ENCODE measurements around the gene PRKN.
"Not testable (repeated sequence)": the region's sequence is repeated elsewhere in the genome, so short reads cannot be mapped to it uniquely, and the experiment has no call there.

Gene PRKN

DNA sequence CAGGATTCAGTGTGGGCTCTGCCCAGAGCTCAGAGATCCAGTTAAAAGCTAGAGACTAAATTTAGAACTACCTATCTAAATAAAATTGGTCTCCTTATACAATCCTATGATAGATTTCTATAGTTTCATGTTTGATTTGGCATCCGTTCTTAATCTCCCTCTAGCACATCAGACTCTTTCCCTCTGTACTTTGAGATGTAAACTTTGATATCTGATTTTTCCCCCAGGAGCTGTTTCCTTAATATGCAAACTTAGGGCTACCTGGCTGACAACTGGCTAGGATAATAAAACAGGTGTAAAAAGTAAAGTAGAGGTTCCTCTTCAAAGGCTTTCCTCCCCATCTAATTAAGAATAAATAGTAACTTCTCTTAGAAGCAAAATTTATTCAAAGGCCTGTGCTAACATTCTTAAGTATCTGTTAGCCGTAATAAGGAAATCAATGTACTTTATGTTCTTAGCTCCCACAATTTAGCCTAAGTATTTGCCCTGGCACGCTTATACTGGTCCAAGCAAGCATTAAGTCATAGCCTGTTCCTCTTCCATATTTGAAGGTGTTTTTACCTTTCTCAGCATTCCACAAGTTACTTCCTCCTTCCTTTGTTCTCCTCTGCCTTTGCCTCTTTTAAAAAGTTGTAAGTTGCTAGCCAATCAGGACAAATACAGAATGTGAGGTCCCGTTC is 1396.0 kb downstream of the PRKN start:
- not testable (repeated sequence) for DNase-seq

DNA sequence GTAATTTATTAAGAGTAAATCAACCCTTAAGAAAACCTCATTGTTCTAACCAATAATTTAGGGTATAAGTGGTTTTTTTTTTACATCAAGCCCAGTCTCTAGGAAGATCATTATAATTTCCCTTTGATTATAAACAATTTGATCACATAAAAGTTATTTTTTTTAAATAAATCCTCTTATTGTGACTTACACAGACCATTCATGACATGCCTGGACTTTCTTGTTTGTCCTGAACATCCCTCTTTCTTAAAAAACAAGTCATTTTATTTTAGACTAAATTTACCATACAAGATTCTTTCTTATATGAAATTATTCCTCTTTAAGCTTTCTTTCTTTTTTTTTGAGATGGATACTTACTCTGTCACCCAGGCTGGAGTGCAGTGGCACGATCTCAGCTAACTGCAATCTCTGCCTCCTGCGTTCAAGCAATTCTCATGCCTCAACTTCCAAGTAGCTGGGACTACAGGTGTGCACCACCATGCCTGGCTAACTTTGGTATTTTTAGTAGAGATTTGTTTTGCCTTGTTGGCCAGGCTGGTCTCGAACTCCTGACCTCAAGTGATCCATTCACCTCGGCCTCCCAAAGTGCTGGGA is 1400.1 kb downstream of the PRKN start:
- DNase-seq, result no peak

DNA sequence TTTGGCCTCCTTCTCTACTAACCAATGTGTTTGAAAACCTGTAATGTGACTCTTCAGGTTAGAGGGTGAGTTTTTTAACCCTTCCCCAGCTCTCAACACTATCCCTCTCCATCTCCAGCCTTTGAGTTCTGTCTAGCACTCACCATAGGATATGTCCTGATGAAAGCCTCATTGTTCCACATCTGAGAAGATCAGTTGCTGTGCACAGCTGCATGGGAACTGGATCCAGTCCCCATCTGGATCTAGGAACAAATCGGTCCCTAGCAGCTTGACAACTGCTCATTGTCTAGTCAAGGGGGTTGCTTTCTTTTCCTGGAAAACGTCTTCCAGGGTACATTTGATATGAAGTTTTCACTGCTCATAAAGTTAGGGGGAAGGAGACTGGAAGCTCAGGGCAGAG is 1408.3 kb downstream of the PRKN start:
- peak in 10 of 14 donors; percentile 6 to 71 (median 44) for DNase-seq

GRCh38 chr6:161318456-161318855 is 1409.1 kb downstream of the PRKN start:
- peak in 10 of 14 donors; percentile 22 to 70 (median 52) for DNase-seq

DNA sequence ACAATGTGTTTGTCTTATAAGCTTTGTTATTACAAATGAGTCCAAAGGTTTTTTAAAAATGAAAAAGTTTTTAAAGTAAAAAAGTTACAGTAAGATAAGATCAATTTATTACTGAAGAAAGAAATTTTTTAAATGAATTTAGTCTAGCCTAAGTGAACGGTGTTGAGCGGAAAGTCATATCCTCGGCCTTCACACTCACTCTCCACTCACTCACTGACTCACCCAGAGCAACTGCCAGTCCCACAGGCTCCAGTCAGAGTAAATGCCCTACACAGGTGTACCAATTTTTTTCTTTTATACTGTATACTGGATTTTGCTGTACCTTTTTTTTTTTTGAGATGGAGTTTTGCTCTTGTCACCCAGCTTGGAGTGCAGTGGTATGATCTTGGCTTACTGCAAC is 1411.0 kb downstream of the PRKN start:
- no peak for DNase-seq

GRCh38 chr6:161315246-161315917 is 1412.2 kb downstream of the PRKN start:
- not testable (repeated sequence) for DNase-seq

- DNase-seq, result not testable (repeated sequence)
Measured at GRCh38 chr6:161314541-161315245, 1412.9 kb downstream of the PRKN start.

GRCh38 chr6:161313940-161314509 is 1413.5 kb downstream of the PRKN start:
- DNase-seq, result no peak

DNA sequence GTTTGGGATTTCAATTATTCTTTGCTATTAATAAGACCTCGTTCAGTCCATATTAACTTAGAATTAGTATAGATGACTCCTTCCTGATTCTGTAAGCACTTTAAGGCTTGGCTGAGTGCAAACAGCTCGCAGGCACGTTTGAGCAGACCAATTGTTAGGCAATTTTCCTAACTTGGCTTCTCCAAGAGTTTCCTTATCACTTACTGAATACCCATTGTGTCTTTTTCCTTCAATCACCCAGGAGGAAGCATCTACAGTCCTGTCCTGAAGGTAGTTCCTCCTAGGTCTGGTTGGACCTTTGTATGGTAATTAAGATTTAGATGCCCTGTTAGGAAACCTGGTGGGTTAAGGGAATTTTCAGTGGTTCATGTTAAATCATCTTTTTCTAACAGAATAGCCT is 1414.1 kb downstream of the PRKN start:
- DNase-seq, result not testable (repeated sequence)

GRCh38 chr6:161309774-161310173 is 1417.8 kb downstream of the PRKN start:
- not testable (repeated sequence) for DNase-seq

DNA sequence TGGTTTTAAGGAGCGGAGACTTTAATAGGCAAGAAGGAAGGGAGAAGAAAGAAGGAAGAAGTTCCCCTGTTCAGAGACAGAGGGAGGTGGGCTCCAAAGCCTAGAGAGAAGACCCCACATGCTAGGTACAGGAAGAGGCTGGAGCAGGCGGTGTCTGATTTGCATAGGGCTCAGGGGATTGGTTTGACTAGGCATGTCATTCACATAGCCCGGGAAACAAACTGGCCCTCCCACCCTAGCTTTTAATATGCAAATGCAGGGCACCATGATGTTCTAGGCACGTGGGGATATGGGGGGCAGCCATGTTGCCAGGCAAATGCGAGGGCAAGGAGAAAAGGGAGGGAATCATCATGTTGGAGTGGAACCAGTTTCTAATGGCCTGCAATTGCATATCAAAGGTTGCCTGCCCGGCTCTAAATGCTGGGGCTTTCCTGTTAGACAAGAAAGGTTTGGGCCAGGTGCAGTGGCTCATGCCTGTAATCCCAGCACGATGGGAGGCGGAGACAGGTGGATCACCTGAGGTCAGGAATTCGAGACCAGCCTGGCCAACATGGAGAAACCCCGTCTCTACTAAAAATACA is 1419.4 kb downstream of the PRKN start:
- no peak for DNase-seq

- DNase-seq, result peak in 1 of 14 donors; percentile 14
Measured at GRCh38 chr6:161305860-161306259, 1421.7 kb downstream of the PRKN start.

- DNase-seq, result no peak
Measured at GRCh38 chr6:161303628-161304340, 1423.8 kb downstream of the PRKN start.

GRCh38 chr6:161302949-161303348 is 1424.6 kb downstream of the PRKN start:
- no peak for DNase-seq

DNA sequence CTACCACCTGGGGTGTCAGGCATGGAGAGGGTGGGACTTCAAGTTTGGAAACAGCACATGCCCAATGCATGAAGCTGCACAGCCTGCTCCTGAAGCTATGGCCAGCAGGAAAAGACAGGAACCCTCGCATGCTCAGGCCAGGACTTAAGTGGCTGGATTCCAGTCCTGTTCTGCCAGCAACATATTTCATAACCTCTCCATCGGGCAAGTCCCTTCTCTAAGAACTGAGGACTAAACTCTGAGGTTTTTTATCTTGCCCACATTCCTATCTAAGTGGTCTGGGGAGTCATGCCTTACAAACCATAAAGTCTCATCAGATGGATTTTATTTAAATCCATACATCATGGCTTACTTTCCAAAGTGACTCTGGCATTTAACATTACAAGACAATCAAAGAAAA is 1426.2 kb downstream of the PRKN start:
- no peak for DNase-seq

GRCh38 chr6:161300823-161301222 is 1426.7 kb downstream of the PRKN start:
- no peak for DNase-seq

DNA sequence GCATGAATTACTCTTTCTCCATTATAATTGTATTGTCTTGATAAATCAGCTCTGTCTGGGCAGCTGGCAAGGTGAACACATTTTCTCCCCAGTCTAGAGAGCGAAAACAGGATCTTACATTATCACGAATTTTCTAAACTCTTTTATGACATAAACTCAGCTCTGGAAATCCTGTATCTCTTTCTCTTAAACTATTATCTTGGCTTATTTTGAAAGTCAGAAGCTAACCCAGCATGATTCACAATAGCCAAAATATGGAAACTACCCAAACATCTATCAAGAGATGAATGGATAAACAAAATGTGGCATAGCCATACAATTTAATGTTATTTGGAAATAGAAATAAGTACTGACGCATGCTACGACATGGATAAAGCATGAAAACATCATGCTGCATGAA is 1427.8 kb downstream of the PRKN start:
- DNase-seq, result no peak
